Loucy (cell line): Measurements from ENCODE around the gene KLF15.

Experiments
- CTCF ChIP-seq: fragments of 200-600 bp; sonication (generic); conservative IDR thresholded peaks from 2 replicates; pipeline ENCODE4 v1.5.1; 2014; ENCODE audit warnings: mild to moderate bottlenecking, antibody characterized with exemption, low read length
- EZH2phosphoT487 ChIP-seq: fragments of 200-600 bp; IDR thresholded peaks from 2 replicates; pipeline ENCODE4 v1.6.1; 2018; ENCODE audit warnings: antibody characterized with exemption, mild to moderate bottlenecking, moderate library complexity, borderline replicate concordance

- TF ChIP-seq CTCF (no peak), EZH2phosphoT487 (no peak)
These were observed 63.7 kb downstream of the KLF15 start for GRCh38 chr3:126293370-126294082.
